Activated effector memory CD4-positive, alpha-beta T cell treated with anti-CD3 and anti-CD28 coated beads, Interleukin-2, amount 50 U/mL, for 16 hours (primary cell): Measurements from ENCODE around the gene GTF2IRD1.
A peak's percentile ranks its signal among the peaks of the same experiment; 100 is the strongest.
"Not testable (repeated sequence)": the region's sequence is repeated elsewhere in the genome, so short reads cannot be mapped to it uniquely, and the experiment has no call there.

Experiments
- DNase-seq: peaks from one replicate; pipeline ENCODE4 v3.0.0-alpha.2; 2020

Gene GTF2IRD1, protein sequence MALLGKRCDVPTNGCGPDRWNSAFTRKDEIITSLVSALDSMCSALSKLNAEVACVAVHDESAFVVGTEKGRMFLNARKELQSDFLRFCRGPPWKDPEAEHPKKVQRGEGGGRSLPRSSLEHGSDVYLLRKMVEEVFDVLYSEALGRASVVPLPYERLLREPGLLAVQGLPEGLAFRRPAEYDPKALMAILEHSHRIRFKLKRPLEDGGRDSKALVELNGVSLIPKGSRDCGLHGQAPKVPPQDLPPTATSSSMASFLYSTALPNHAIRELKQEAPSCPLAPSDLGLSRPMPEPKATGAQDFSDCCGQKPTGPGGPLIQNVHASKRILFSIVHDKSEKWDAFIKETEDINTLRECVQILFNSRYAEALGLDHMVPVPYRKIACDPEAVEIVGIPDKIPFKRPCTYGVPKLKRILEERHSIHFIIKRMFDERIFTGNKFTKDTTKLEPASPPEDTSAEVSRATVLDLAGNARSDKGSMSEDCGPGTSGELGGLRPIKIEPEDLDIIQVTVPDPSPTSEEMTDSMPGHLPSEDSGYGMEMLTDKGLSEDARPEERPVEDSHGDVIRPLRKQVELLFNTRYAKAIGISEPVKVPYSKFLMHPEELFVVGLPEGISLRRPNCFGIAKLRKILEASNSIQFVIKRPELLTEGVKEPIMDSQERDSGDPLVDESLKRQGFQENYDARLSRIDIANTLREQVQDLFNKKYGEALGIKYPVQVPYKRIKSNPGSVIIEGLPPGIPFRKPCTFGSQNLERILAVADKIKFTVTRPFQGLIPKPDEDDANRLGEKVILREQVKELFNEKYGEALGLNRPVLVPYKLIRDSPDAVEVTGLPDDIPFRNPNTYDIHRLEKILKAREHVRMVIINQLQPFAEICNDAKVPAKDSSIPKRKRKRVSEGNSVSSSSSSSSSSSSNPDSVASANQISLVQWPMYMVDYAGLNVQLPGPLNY

GRCh38 chr7:74453322-74454011, at the start of gene GTF2IRD1:
GTF2IRD1 (plus strand) TSS chr7:74453906; CDS start chr7:74508081, 54,175 bp downstream.
- DNase-seq: peak; percentile 82

DNA sequence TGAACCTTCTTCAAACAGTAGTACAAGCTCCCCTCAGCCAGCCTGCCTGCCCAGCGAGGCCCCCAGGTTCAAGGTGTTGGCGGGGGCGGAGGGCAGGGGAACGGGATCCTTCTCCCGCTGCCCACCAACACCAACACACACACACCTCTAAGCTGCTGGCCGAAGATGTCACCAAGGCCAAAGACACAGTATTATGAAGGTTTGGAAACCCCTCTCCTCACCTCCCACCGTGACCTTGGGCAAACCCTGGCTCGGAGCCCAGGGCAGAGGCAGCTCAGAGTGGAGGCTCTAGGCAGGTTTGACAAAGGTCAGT, 49.4 kb upstream of the GTF2IRD1 start:
- DNase-seq: no peak

DNA sequence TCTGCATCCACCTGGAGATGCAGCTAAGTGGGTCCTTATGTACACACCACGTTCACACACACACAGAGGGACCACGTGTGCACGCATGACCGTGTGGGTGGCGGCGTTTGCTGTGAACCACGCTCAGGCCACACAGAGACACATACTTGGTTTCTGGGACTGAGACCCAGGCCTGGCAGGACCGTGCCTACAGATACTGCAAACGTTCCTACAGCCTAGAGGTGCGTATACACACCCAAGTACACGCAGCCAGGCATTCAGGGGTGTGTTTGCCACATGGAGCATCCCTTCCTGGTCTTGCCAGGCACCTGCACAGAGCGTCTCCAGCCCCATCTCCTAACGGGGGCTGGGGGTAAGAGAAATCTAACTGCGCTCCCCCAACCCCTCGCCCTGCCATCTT, 49.0 kb upstream of the GTF2IRD1 start:
- no peak for DNase-seq

GRCh38 chr7:74405191-74405898, 48.4 kb upstream of the GTF2IRD1 start:
- DNase-seq: no peak

DNA sequence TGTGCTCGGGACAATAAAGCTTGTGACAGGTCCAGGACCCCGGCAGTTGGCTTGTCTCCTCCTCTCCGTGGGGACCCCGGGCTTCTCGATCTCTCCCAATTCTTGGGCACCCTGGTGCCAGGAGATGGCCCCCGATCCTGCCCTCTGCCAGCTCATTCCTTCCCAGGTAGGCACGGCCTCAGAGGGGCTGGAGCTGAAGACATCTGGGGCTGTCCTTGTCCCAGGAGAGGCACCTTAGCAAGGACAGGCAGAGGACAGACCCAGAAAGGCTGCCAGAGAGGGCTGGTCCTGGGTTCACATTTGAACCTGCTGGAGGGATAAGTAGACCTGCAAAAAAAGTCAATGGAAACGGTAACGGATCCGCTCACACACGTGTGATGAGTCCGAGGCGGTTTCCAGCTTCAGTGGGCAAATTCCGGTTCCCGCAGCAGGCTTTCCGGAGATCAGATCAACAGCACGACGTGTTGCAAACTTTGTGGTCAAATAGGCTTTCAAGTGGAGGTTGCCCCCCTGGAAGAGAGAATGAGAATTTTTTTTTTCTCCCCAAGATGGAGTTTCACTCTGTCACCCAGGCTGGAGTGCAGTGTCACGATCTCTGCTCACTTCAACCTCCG, 47.7 kb upstream of the GTF2IRD1 start:
- DNase-seq: no peak

DNA sequence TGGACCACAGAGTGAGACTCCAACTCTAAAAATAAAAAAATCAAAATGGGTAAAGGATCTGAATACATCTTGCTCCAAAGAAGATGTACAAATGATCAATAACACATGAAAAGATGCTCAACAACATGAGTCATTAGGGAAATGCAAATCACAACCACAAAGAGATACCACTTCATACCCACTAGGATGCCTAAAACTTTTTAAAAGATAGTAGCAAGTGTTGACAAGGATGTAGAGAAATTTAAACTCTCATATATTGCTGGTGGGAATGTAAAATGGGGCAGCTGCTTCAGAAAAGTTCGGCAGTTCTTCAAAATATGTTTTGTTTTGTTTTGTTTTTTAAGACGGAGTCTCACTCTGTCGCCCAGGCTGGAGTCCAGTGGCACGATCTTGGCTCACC, 45.7 kb upstream of the GTF2IRD1 start:
- no peak for DNase-seq

DNA sequence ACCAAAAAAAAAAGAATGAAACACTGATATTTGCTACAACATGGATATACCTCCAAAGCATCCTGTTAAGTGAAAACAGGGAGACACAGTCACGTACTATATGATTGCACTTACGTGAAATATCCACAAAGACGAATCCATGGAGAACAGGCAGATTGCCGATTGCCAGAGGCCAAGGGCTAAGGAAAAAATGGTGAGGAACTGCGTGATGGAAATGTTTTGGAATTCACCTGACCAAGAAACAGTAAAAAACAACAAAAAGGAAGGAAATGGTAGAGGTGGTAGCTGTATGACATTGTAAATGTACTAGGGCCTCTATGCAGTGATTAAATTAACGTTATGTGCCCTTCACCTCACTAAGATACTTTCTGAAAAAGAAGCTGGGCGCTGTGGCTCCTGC, 44.1 kb upstream of the GTF2IRD1 start:
- DNase-seq: no peak

DNA sequence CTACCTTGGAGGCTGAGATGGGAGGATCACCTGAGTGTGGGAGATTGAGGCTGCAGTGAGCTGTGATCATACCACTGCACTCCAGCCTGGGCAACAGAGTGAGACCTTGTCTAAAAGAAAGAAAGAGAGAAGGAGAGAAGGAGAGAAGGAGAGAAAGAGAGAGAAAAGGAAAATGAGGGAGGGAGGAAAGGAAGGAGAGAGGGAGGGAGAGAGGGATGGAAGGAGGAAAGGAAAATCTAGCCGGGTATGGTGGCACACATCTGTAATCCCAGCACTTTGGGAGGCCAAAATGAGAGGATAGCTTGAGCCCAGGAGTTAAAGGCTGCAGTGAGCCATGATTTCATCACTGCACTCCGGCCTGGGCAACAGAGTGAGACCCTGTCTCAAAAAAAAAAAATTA, 42.9 kb upstream of the GTF2IRD1 start:
- DNase-seq: no peak

GRCh38 chr7:74411571-74411970, 42.1 kb upstream of the GTF2IRD1 start:
- DNase-seq: not testable (repeated sequence)

- DNase-seq: no peak
Observed at GRCh38 chr7:74412056-74412455, 41.6 kb upstream of the GTF2IRD1 start.

- DNase-seq: no peak
Observed at GRCh38 chr7:74412603-74413002, 41.1 kb upstream of the GTF2IRD1 start.

DNA sequence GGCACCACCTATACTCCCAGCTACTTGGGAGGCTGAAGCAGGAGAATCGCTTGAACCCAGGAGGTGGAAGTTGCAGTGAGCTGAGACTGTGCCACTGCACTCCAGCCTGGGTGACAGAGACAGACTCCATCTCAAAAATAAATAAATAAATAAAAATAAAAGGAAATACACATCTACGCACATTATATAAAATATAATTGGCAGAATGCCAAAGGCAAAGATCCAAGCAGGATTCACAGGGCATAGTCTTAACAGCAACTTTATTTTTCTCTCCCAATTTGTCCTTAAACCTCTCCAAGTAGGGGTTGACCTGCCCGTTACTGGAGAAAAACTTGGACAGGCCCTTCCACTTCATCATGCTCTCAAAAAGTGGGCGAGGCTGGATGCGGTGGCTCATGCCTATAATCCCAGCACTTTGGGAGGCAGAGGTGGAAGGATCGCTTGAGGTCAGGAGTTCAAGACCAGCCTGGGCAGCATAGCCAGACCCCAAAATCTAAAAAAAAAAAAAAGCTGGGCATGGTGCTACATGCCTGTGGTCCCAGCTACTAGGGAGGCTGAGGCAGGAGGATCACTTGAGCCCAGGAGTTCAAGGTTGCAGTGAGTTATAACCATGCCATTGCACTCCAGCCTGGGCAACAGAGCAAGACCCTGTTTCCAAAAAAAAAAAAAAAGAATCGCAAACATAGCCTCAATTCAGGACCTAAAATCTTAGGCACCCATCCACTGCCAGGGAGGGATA, 38.9 kb upstream of the GTF2IRD1 start:
- not testable (repeated sequence) for DNase-seq

DNA sequence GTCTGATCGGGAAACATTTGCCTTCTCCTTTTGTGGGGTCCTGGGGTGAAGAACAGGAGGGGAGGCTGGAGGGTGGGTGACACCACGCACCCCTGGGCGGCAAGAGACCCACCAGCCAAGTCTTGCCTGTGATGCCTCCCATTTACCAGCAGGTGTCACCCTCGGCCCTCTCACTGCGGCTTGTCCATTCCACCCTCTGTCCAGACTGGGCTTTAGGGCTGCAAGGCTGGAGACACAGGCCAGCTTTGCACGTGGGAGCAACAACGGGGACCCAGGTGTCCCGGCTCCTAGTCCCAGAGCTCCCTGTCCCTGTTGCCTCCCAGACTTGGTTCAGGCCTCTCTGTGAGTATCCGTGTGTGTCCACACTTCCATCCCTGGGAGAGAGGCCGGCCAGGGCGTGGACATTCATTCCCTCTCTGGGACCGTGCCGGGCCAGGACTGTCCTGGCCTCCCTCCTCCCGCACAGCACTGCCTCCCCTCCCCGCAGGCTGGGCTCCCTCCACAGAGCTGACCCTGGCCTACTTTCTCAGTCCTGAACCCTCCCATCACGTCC, 36.2 kb upstream of the GTF2IRD1 start:
- DNase-seq: peak; percentile 85

DNA sequence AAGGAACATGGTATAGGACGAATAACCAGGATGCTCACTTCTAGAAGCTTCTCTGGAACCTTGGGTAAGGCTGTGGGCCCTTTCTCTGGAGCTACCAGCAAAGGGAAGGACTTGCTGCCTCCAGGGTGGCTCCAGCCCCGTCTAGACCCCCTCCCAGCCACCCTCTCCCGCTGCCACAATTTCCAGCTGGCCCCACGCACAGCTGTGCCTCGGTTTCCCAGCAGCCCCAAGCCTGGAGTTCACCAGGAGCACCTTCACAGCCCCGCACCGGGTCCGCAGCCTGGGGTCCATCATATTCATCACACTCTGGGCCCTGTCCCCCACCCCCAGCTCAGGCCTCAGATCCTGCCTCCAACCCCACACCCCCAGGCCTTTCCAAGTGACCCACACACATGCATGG, 35.6 kb upstream of the GTF2IRD1 start:
- no peak for DNase-seq

DNA sequence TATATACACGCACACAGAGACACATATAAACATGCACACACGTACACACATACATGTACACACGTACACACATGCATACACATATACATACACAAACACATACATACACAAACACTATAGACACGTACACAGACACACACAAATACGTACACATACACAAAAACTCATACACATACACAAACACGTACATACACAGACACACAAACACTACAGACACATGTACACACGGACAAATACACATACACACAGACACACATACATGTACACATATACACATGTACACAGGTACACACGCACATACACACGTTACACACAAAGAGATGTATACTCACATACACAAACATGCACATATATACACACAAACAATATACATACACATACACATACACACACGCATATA, 35.2 kb upstream of the GTF2IRD1 start:
- no peak for DNase-seq

DNA sequence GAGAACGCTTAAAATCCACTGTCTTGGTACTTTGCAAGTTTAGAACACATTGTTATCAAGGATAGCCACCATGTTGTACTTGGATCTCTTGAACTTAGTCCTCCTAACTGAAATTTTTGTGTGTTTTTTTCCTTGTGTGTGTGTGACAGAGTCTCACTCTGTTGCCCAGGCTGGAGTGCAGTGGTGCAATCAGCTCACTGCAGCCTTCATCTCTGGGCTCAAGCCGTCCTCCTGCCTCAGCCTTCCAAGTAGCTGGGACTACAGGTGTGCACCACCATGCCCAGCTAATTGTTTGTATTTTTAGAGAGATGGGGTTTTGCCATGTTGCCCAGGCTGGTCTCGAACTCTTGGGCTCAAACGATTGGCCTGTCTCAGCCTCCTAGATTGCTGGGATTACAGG, 34.5 kb upstream of the GTF2IRD1 start:
- DNase-seq: not testable (repeated sequence)

- no peak for DNase-seq
Observed at GRCh38 chr7:74420006-74420405, 33.7 kb upstream of the GTF2IRD1 start.

DNA sequence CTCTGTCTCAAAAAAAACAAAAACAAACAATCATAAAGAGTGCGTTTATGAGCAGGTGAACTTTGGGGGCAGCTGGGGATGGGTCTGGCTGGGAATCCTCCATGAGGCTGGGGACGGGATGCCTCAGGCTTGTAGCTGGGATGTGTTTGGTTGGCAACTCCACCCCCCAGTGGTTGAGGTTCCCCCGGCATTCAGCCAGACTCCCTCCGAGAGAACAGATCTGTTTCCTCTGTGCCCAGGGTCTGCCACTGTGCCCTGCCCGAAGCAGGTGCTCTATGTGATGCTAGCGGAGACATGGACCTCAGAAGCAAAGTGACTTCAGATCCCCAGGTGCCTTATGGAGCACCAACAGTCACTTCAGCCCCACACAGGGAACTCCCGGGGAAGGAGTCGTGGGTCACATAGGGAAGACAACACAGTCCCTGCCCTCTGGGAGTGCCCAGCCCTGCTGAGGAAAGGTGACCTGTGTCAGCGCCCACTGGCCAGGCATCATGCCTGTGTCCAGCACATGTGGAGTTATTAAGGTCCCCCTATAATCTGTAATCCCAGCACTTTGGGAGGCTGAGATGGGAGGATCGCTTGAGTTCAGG, 29.3 kb upstream of the GTF2IRD1 start:
- no peak for DNase-seq

DNA sequence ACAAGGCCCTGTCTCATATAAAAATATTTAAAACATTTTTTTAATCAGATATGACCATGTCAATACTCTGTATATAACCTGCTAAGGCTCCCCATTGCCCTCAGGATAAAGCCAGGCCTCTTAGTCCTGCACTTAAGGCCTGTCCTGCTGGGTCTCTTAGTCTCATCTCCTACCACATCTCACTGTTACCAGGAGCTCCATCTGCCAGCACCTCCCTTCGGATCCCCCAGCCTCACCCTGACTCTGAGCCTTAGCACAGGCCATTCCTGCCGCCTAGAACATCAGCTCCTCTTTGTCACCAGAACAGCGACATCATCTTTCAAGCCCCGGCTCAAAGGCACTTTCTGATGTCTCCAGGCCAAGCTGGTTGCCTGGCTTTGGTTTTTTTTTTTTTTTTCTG, 25.7 kb upstream of the GTF2IRD1 start:
- DNase-seq: no peak

DNA sequence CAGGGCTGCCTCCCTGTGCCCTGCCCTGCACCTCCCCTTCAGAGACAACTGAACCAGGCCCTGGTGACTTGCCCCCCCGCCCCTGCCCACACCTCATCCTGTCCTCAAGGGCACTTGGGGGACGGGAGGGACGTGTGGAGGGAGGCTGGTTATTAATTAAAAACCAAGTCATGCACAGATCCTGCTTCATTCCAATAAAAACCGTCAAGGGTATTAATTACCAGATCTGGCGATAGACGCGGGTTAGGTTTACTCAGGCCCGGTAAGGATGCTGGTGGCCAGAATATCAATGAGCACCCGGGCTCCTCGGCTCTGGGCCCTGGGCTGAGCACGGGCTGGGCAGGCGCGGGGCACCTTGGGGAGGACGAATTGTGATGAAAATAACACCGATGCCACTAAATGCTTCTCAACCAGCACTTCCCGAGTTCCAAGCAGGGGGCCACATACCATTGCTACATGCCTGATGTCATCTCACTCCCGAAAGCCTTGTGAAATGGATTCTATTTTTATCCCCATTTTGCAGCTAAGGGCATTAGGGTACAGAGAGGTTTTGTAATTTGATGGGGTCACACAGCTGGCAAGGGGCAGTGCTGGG, 24.5 kb upstream of the GTF2IRD1 start:
- DNase-seq: no peak
